Measurements from ENCODE around the gene ARMC8.

Gene ARMC8

DNA sequence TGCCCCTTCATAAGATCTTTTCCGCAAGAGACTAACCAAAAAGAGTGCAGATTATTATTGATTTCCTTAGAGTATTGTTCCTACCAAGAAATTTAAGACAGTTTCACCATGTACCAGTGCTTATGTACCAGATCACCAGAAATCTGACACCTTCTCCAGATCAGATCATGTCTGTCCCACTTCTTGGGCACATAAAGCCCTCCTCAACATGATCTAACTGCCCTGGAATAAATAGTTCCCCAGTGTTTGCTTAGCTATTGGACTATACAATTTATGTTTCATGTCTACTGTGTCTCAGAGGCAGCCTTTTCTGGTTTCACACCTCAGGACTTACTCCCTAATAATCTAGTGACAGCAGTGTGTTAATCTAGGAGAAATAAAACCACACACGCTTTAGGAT, 95.7 kb downstream of the ARMC8 start:
- H3K4me3 Mint-ChIP-seq: no peak overlapping the region
- no peaks in the 10 kb centered on the region for H3K27me3 Mint-ChIP-seq (ENCODE audit: low read depth)
- H3K36me3 Mint-ChIP-seq (ENCODE audit: low read depth): peaks cover 1% of the 10 kb centered on the region
- no peaks in the 10 kb centered on the region for H3K4me1 Mint-ChIP-seq (ENCODE audit: low read depth)
- H3K27ac Mint-ChIP-seq: no peak overlapping the region
- no peaks in the 10 kb centered on the region for H3K9me3 Mint-ChIP-seq
- DNase-seq (ENCODE audit: low spot score): no peak

GRCh38 chr3:138284079-138284478, 97.0 kb downstream of the ARMC8 start:
- no peaks in the 10 kb centered on the region for H3K9me3 Mint-ChIP-seq
- peaks cover 9% of the 10 kb centered on the region for H3K36me3 Mint-ChIP-seq (ENCODE audit: low read depth)
- H3K4me1 Mint-ChIP-seq (ENCODE audit: low read depth): no peaks in the 10 kb centered on the region
- no peaks in the 10 kb centered on the region for H3K27me3 Mint-ChIP-seq (ENCODE audit: low read depth)
- no peak overlapping the region for H3K27ac Mint-ChIP-seq
- DNase-seq (ENCODE audit: low spot score): no peak
- no peak overlapping the region for H3K4me3 Mint-ChIP-seq

- no peaks in the 10 kb centered on the region for H3K9me3 Mint-ChIP-seq
- H3K4me1 Mint-ChIP-seq (ENCODE audit: low read depth): no peaks in the 10 kb centered on the region
- H3K4me3 Mint-ChIP-seq: no peak overlapping the region
- peaks cover 16% of the 10 kb centered on the region for H3K36me3 Mint-ChIP-seq (ENCODE audit: low read depth)
- no peaks in the 10 kb centered on the region for H3K27me3 Mint-ChIP-seq (ENCODE audit: low read depth)
- DNase-seq (ENCODE audit: low spot score): no peak
- no peak overlapping the region for H3K27ac Mint-ChIP-seq
Observed at GRCh38 chr3:138284957-138285477, 97.9 kb downstream of the ARMC8 start.

DNA sequence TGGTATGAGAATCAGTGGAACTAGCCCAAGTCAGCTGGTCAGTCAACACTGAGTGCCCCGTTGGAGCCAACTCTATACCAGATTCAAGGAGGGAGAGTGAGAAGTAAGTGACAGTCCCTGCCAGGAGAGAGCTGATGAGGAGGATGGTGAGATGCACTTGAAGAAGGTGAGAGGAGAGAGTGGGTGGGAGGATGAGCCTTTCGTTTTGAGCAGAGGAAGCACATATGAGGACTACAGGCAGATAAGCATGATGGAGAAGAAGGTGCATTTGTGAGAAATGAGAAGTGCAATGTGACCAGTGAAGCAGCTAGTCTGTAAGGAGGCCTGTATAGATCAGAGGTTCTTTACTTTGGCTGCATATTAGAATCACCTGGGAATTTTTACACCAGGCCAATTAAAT, 102.2 kb downstream of the ARMC8 start:
- no peak overlapping the region for H3K4me3 Mint-ChIP-seq
- H3K27ac Mint-ChIP-seq: no peak overlapping the region
- H3K4me1 Mint-ChIP-seq (ENCODE audit: low read depth): no peaks in the 10 kb centered on the region
- H3K9me3 Mint-ChIP-seq: no peaks in the 10 kb centered on the region
- peaks cover 32% of the 10 kb centered on the region for H3K36me3 Mint-ChIP-seq (ENCODE audit: low read depth)
- H3K27me3 Mint-ChIP-seq (ENCODE audit: low read depth): no peaks in the 10 kb centered on the region
- DNase-seq (ENCODE audit: low spot score): no peak

DNA sequence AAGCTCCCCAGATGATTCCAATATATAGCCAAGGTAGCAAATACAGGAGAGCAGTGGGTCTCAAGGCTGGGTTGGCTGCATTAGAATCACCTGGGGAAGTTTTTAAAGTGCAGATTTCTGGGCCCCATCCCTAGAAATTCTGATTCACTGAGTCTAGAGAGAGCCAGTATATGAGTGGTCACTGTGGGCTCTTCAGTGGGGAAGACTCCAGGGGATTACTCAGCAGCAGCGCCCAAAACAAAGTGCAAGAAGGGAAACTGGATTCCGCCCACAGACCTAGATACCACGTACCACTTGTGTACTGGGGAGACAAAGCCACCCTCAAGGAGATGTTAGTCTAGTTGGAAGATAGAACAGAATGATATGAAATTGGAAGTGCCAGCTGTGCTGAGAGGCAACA, 102.6 kb downstream of the ARMC8 start:
- Mint-ChIP-seq H3K27ac (no peak overlapping the region), H3K9me3 (no peaks in the 10 kb centered on the region), H3K36me3 (ENCODE audit: low read depth) (peaks cover 34% of the 10 kb centered on the region), H3K27me3 (ENCODE audit: low read depth) (no peaks in the 10 kb centered on the region), H3K4me1 (ENCODE audit: low read depth) (no peaks in the 10 kb centered on the region), H3K4me3 (no peak overlapping the region)
- DNase-seq (ENCODE audit: low spot score): no peak

DNA sequence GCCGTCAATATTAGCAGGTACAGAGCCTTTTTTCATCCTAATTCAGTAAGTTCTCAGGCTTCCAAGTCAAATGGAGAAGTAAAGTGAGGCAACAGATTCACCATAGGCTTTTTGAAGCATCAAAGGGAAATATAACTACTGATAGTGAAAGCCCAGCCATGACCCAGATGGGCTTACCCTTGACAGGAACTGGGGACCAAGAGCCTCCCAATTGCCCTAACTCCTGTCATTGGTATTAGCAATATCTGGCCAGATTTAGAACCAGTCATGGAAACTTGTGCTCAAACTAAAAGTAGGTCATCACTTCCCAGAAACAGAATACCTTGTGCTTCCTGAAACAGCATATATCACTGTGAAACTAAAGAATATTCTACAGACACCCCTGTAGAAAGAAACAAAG, 109.5 kb downstream of the ARMC8 start:
- Mint-ChIP-seq H3K4me3 (no peak overlapping the region), H3K27me3 (ENCODE audit: low read depth) (no peaks in the 10 kb centered on the region), H3K9me3 (no peaks in the 10 kb centered on the region), H3K36me3 (ENCODE audit: low read depth) (peaks cover 30% of the 10 kb centered on the region), H3K27ac (no peak overlapping the region), H3K4me1 (ENCODE audit: low read depth) (peaks cover 2% of the 10 kb centered on the region)
- no peak for DNase-seq (ENCODE audit: low spot score)

GRCh38 chr3:138297059-138297607, 110.0 kb downstream of the ARMC8 start:
- no peak overlapping the region for H3K27ac Mint-ChIP-seq
- H3K36me3 Mint-ChIP-seq (ENCODE audit: low read depth): peaks cover 29% of the 10 kb centered on the region
- peaks cover 2% of the 10 kb centered on the region for H3K4me1 Mint-ChIP-seq (ENCODE audit: low read depth)
- H3K4me3 Mint-ChIP-seq: no peak overlapping the region
- no peaks in the 10 kb centered on the region for H3K9me3 Mint-ChIP-seq
- DNase-seq (ENCODE audit: low spot score): no peak
- no peaks in the 10 kb centered on the region for H3K27me3 Mint-ChIP-seq (ENCODE audit: low read depth)

- no peak overlapping the region for H3K27ac Mint-ChIP-seq
- H3K27me3 Mint-ChIP-seq (ENCODE audit: low read depth): no peaks in the 10 kb centered on the region
- H3K4me1 Mint-ChIP-seq (ENCODE audit: low read depth): peaks cover 2% of the 10 kb centered on the region
Observed at GRCh38 chr3:138297876-138298275, 110.8 kb downstream of the ARMC8 start.

GRCh38 chr3:138300647-138301046, 113.5 kb downstream of the ARMC8 start:
- Mint-ChIP-seq H3K36me3 (ENCODE audit: low read depth) (peaks cover 13% of the 10 kb centered on the region), H3K27me3 (ENCODE audit: low read depth) (no peaks in the 10 kb centered on the region), H3K9me3 (no peaks in the 10 kb centered on the region), H3K4me1 (ENCODE audit: low read depth) (peaks cover 2% of the 10 kb centered on the region), H3K27ac (no peak overlapping the region), H3K4me3 (no peak overlapping the region)
- no peak for DNase-seq (ENCODE audit: low spot score)

More at GRCh38 chr3:138297876-138298275, 110.8 kb downstream of the ARMC8 start:
- no peak for DNase-seq (ENCODE audit: low spot score)
- no peaks in the 10 kb centered on the region for H3K9me3 Mint-ChIP-seq
- no peak overlapping the region for H3K4me3 Mint-ChIP-seq
- peaks cover 24% of the 10 kb centered on the region for H3K36me3 Mint-ChIP-seq (ENCODE audit: low read depth)

GRCh38 chr3:138303474-138303873, 116.4 kb downstream of the ARMC8 start:
- Mint-ChIP-seq H3K36me3 (ENCODE audit: low read depth) (peaks cover 3% of the 10 kb centered on the region), H3K4me1 (ENCODE audit: low read depth) (no peaks in the 10 kb centered on the region), H3K27ac (no peak overlapping the region), H3K4me3 (no peak overlapping the region), H3K9me3 (peaks cover 13% of the 10 kb centered on the region), H3K27me3 (ENCODE audit: low read depth) (no peaks in the 10 kb centered on the region)
- DNase-seq (ENCODE audit: low spot score): no peak

DNA sequence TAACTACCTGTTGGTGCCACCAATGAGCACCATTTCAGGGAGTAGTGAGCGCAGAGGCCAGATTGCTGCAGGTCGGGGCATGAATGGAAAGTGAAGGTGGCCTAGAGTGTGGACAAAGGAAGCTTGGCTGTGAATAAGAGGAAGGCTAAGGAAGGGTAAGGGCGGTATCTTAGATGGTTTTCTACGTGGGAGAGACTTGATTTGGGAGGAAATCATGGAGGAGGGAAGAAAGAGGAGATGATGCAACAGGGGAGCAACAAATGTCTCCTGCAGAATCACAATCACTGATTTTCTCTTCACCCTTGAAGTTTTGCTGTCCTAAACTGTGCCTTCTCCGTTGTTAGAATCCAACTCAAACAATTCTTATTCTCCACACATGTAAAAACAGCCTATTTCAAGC, 120.8 kb downstream of the ARMC8 start:
- Mint-ChIP-seq H3K27ac (no peak overlapping the region), H3K9me3 (peaks cover 26% of the 10 kb centered on the region), H3K36me3 (ENCODE audit: low read depth) (no peaks in the 10 kb centered on the region), H3K4me1 (ENCODE audit: low read depth) (no peaks in the 10 kb centered on the region), H3K27me3 (ENCODE audit: low read depth) (peaks cover 17% of the 10 kb centered on the region), H3K4me3 (no peak overlapping the region)
- DNase-seq (ENCODE audit: low spot score): no peak

GRCh38 chr3:138308783-138309182, 121.7 kb downstream of the ARMC8 start:
- no peak overlapping the region for H3K27ac Mint-ChIP-seq
- H3K27me3 Mint-ChIP-seq (ENCODE audit: low read depth): peaks cover 20% of the 10 kb centered on the region
- no peaks in the 10 kb centered on the region for H3K4me1 Mint-ChIP-seq (ENCODE audit: low read depth)
- no peak for DNase-seq (ENCODE audit: low spot score)
- H3K4me3 Mint-ChIP-seq: no peak overlapping the region
- H3K9me3 Mint-ChIP-seq: peaks cover 26% of the 10 kb centered on the region
- no peaks in the 10 kb centered on the region for H3K36me3 Mint-ChIP-seq (ENCODE audit: low read depth)

DNA sequence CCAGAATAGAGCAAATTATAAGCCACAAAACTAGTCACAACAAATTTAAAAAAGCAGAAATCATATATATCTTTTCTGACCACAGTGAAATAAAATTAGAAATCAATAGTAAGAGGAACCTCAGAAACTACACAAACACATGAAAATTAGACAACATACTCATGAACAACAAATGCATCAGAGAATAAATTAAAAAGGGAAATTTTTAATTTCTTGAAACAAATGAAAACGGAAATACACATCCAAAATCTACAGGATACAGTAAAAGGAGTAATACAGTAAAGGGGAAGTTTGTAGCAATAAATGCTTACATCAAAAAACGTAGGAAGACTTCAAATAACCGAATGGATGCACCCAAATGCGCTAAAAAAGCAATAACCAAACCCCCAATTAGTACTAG, 123.4 kb downstream of the ARMC8 start:
- no peak overlapping the region for H3K27ac Mint-ChIP-seq
- no peak overlapping the region for H3K4me3 Mint-ChIP-seq
- no peak for DNase-seq (ENCODE audit: low spot score)
- peaks cover 26% of the 10 kb centered on the region for H3K9me3 Mint-ChIP-seq
- no peaks in the 10 kb centered on the region for H3K4me1 Mint-ChIP-seq (ENCODE audit: low read depth)
- no peaks in the 10 kb centered on the region for H3K36me3 Mint-ChIP-seq (ENCODE audit: low read depth)
- H3K27me3 Mint-ChIP-seq (ENCODE audit: low read depth): peaks cover 20% of the 10 kb centered on the region

- peaks cover 20% of the 10 kb centered on the region for H3K27me3 Mint-ChIP-seq (ENCODE audit: low read depth)
- DNase-seq (ENCODE audit: low spot score): no peak
- H3K4me3 Mint-ChIP-seq: no peak overlapping the region
- no peaks in the 10 kb centered on the region for H3K36me3 Mint-ChIP-seq (ENCODE audit: low read depth)
- no peaks in the 10 kb centered on the region for H3K4me1 Mint-ChIP-seq (ENCODE audit: low read depth)
- H3K27ac Mint-ChIP-seq: no peak overlapping the region
- peaks cover 11% of the 10 kb centered on the region for H3K9me3 Mint-ChIP-seq
Observed at GRCh38 chr3:138314751-138315150, 127.7 kb downstream of the ARMC8 start.

DNA sequence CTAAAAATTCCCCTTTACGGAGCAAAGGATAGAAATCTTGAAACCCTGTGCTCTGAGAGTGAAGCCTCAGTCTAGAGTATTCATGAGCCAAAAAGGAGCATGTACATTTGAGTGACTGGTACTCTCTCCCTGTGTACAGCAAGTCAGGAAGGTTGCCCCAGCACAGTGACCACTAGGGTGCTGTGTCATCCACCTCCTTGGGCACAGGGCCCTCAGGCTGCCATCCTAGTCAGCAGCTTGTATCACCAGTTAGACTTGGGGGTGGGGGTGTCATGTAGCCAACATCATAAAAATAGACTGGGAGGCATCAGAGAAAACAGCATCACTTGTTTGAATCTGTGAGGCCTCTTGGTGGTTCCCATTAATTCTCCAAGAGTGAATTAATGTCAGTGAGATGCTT, 130.6 kb downstream of the ARMC8 start:
- H3K4me3 Mint-ChIP-seq: no peak overlapping the region
- H3K27me3 Mint-ChIP-seq (ENCODE audit: low read depth): peaks cover 4% of the 10 kb centered on the region
- no peak for DNase-seq (ENCODE audit: low spot score)
- no peaks in the 10 kb centered on the region for H3K9me3 Mint-ChIP-seq
- H3K27ac Mint-ChIP-seq: no peak overlapping the region
- H3K36me3 Mint-ChIP-seq (ENCODE audit: low read depth): no peaks in the 10 kb centered on the region
- H3K4me1 Mint-ChIP-seq (ENCODE audit: low read depth): peaks cover 9% of the 10 kb centered on the region

All from T-helper 2 cell treated with Interferon-gamma antibody and Interleukin-4, amounts not matched to agents 5 μg/mL and 100 μg/mL, for 36 hours (primary cell).